HG02852 (cell line): ENCODE results near the gene TBX21.
"Not testable (repeated sequence)": the region's sequence is repeated elsewhere in the genome, so short reads cannot be mapped to it uniquely, and the experiment has no call there.

Experiments
- ATAC-seq: cut with Tn5 transposase; IDR thresholded peaks from one replicate; pipeline ENCODE4 v1.9.1; 2021; ENCODE audit warnings: mild to moderate bottlenecking, moderate library complexity; ENCODE audit not compliant: unreplicated experiment

Gene TBX21

GRCh38 chr17:47760409-47761140, 27.5 kb downstream of the TBX21 start:
- ATAC-seq, result no peak

- ATAC-seq, result no peak
Observed at GRCh38 chr17:47762728-47763127, 29.7 kb downstream of the TBX21 start.

GRCh38 chr17:47763913-47764582, 31.0 kb downstream of the TBX21 start:
- no peak for ATAC-seq

- ATAC-seq, result not testable (repeated sequence)
Observed at GRCh38 chr17:47773649-47774048, 40.6 kb downstream of the TBX21 start.

DNA sequence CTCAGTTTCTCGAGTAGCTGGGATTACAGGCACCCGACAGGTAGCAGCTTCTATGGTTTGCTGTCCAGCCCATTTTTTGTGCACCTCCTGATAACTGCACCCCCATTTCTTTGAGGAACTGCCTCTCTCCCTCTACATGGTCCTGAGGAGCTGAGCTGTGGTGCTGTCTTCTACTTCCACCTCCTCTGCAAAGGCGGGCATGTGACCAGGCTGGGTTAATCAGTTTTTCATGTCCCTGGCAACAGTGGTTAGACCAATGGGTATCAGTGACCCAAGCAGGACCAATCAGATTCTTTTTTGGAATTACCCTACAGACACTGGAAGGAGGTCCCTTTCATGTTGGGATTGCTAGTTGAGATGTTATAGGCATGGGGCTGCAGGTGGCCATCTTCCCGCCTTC, 41.3 kb downstream of the TBX21 start:
- no peak for ATAC-seq

GRCh38 chr17:47774987-47775580, 42.0 kb downstream of the TBX21 start:
- ATAC-seq, result no peak

DNA sequence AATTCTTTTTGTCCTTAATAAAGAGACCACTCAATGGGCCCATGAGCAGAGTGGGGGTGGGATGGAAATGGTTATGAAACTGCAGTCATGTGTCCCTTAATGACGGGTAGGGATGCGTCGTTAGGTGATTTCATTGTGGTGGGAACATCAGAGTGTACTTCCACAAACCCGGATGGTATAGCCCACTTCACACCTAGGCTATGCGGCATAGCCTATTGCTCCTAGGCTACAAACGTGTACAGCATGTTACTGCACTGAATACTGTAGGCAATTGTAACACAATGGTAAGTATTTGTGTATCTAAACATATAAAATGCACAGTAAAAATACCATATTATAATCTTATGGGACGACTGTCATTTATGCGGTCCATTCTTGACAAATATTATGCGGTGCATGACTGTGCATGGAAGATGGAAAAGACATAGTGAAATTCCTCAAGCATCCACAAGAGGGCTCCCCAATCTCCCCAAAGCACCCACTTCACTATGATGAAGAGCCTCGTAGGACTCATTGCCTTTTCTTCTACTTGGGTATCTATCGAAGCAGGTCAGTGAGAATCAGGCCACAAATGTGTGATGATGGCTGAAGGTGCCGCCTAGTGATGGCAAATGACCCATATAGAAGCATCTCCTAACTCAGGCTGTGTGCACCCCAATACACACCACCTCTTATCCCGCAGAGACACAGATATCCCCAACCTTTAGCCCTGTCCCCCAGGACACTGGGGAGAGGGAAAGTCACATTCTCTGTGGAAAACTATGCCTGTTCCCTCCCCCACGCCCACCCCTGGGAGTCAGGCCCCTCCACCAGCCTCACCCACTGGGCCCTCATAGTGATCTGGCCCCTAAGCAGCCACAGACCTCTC, 43.5 kb downstream of the TBX21 start:
- no peak for ATAC-seq

DNA sequence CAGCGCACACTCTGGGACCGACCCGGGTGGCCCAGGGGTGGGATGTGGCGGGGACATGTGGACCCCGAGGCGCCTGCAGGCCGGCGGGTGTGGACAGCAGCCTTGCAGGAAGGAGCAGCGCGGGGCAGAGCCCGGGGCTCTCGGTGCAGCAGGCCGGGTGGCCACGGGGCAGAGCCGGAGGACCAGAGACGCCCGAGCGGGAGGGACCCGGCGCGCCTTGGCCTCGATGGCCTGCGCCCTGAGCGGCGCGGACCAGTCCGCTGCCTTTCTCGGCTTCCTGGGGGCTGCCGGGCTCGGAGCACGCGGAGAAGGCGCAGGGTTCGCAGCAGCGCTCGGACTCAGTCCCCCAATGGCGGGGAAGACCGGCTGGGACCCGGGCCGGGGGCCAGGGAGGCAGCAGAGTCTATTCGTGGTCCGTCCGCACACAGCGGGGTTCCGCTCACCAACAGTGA, 45.2 kb downstream of the TBX21 start:
- ATAC-seq, result no peak

GRCh38 chr17:47781397-47781796, 48.4 kb downstream of the TBX21 start:
- no peak for ATAC-seq

- ATAC-seq, result no peak
Observed at GRCh38 chr17:47785538-47786123, 52.6 kb downstream of the TBX21 start.

DNA sequence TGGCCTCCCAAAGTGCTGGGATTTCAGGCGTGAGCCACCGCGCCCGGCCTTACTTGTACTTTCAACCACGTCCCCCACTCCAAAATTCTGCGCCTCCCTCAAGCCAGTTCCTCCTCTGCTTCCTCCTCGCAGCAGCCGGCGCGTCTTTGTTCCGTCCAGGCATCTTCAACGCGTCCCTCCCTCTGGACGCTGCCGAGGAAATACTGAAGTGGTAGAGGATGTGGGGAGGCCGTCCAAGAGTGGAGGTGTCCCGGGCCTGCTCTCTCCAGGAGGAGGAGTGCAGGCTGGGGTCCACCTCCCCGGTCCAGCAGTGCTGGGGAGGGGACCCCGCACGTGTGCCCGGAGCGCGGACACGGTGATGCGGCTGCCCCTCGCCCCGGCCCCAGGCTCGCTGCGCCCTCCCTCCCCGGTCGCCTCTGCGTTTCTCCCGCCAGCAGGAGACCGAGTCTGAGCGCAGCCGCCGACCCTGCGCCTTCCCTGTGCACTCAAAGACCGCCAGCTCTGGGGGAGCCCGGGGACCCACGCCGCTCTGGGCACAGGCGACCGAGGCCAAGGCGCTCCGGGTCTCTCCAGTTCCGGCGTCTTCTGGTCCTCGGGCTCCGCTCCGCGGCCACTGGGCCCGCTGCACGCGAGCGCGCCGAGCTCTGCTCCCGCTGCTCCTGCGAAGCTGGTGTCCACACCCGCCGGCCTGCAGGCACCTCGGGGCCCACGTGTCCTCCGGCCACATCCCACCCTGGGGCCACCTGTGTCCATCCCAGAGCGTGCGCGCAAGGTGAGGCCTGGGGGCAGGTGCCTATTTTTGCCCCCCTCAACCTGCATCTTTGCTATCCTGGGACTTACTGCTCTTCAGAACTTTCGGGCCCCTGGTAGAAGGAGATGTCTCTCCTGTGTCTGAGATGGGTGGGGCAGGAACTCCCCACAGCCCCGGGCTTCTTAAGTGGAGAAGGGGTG, 56.9 kb downstream of the TBX21 start:
- no peak for ATAC-seq

- no peak for ATAC-seq
Observed at GRCh38 chr17:47791025-47791424, 58.0 kb downstream of the TBX21 start.

DNA sequence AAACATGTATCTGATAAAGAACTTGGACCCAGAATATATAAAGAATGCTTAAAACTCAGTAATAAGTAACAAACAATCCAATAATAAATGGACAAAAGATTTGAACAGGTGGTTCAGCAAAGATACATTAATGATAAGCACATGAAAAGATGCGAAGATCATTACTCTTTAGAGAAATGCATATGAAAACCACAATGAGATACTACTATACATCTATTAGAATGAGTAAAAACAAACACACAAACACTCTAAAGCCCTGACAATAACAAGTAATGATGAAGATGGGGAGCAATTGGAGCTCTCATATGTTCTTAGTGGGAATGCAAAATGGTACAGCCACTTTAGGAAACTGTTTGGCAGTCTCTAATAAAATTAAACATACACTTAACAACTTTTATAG, 59.4 kb downstream of the TBX21 start:
- no peak for ATAC-seq

DNA sequence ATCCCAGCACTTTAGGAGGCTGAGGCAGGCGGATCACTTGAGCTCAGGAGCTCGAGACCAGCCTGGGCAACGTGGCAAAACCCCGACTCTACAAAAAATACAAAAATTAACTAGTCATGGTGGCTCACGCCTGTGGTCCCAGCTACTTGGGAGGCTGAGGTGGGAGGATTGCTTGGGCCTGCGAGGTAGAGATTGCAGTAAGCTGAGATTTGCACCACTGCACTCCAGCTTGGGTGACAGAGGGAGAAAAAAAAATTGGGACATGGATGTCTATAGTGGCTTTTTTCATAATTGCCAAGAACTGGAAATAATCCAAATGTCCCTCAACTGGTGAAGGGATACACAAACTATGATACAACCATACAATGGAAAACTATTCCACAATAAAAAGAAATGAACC, 59.9 kb downstream of the TBX21 start:
- no peak for ATAC-seq
